CD4-positive, alpha-beta memory T cell (primary cell): Measurements from ENCODE around the gene XCR1. TPM values are rescaled to one million over a fixed set of nuclear protein-coding genes. Genes with fewer than 3 reads are reported as not detected.

Experiments
- CTCF ChIA-PET: fragments of 350-600 bp; sonication (Branson Sonifier 250); formaldehyde crosslinking; loops from one replicate; lab custom pipeline; 2021; ENCODE audit warnings: inconsistent platforms; ENCODE audit not compliant: partially characterized antibody; lab: Charles Lee
- POLR2A ChIA-PET: fragments of 350-600 bp; sonication (Branson Sonifier 250); formaldehyde crosslinking; loops from one replicate; lab custom pipeline; 2021; ENCODE audit not compliant: partially characterized antibody; lab: Charles Lee
- DNase-seq, 5 donors: peaks; one replicate each; pipeline versions ENCODE4 v3.0.0 to v3.0.0-alpha.2; 2020 to 2022; ENCODE audit warnings: mixed read lengths in 1 of 5
- H3K27ac ChIP-seq: one replicate; pipeline ENCODE4 v1.7.0; 2013; ENCODE audit warnings: low read depth, low read length
- H3K27me3 ChIP-seq: 2 replicates; pipeline ENCODE4 v1.7.0; 2013; ENCODE audit warnings: mild to moderate bottlenecking, low read length, moderate library complexity; ENCODE audit not compliant: insufficient read depth
- H3K36me3 ChIP-seq: 2 replicates; pipeline ENCODE4 v1.7.0; 2013; ENCODE audit warnings: mild to moderate bottlenecking, low read length, moderate library complexity; ENCODE audit not compliant: insufficient read depth
- H3K4me1 ChIP-seq: 2 replicates; pipeline ENCODE4 v1.7.0; 2013; ENCODE audit warnings: mild to moderate bottlenecking, low read length, moderate library complexity; ENCODE audit not compliant: insufficient read depth
- H3K4me3 ChIP-seq, 2 donors: one replicate each; pipeline ENCODE4 v1.7.0; 2013; ENCODE audit warnings: low read length in 2 of 2, mild to moderate bottlenecking in 1 of 2
- H3K9me3 ChIP-seq, 2 donors: one replicate each; pipeline ENCODE4 v1.7.0; 2013; ENCODE audit warnings: low read length in 2 of 2, control low read depth in 1 of 2; ENCODE audit not compliant: control insufficient read depth in 1 of 2
- H3K27ac Mint-ChIP-seq, 7 donors: one replicate each; pipeline ENCODE4 v1.8.0; 2020 to 2021; ENCODE audit warnings: mixed read lengths in 7 of 7, mild to moderate bottlenecking in 6 of 7, inconsistent platforms in 3 of 7, moderate library complexity in 3 of 7
- H3K27me3 Mint-ChIP-seq, 2 donors: one replicate each; pipeline ENCODE4 v1.8.0; 2020 to 2021; ENCODE audit warnings: mixed read lengths in 2 of 2
- H3K36me3 Mint-ChIP-seq, 2 donors: one replicate each; pipeline ENCODE4 v1.8.0; 2020 to 2021; ENCODE audit warnings: mixed read lengths in 2 of 2, inconsistent platforms in 1 of 2, mild to moderate bottlenecking in 1 of 2
- H3K4me1 Mint-ChIP-seq, 4 donors: one replicate each; pipeline ENCODE4 v1.8.0; 2020 to 2021; ENCODE audit warnings: mixed read lengths in 4 of 4, mild to moderate bottlenecking in 1 of 4
- H3K4me3 Mint-ChIP-seq, 8 donors: one replicate each; pipeline ENCODE4 v1.8.0; 2020 to 2021; ENCODE audit warnings: mixed read lengths in 8 of 8, mild to moderate bottlenecking in 7 of 8, moderate library complexity in 6 of 8, inconsistent platforms in 3 of 8
- H3K9me3 Mint-ChIP-seq, 8 donors: one replicate each; pipeline ENCODE4 v1.8.0; 2020 to 2021; ENCODE audit warnings: mixed read lengths in 8 of 8, mild to moderate bottlenecking in 5 of 8, inconsistent platforms in 3 of 8, moderate library complexity in 1 of 8
- intact Hi-C: fragments of 100-400 bp; cut with micrococcal nuclease; formaldehyde crosslinking; loops from one replicate; pipeline ENCODE4 v1.15.1; 2023
- polyA plus RNA-seq, 2 donors: library from polyadenylated mRNA; unstranded; fragments of 300-500 nt; fragmentation: Illumina TruSeq; gene quantifications; one replicate each; pipeline ENCODE4 v1.2.3, GENCODE V29; 2021
- total RNA-seq, 2 experiments: library from RNA; stranded (reverse); gene quantifications; one replicate each; pipeline ENCODE4 v1.2.3, GENCODE V29; 2021

The XCR1 gene
- total and polyA plus RNA-seq, 4 experiments from 2014 or later: not detected

DNA sequence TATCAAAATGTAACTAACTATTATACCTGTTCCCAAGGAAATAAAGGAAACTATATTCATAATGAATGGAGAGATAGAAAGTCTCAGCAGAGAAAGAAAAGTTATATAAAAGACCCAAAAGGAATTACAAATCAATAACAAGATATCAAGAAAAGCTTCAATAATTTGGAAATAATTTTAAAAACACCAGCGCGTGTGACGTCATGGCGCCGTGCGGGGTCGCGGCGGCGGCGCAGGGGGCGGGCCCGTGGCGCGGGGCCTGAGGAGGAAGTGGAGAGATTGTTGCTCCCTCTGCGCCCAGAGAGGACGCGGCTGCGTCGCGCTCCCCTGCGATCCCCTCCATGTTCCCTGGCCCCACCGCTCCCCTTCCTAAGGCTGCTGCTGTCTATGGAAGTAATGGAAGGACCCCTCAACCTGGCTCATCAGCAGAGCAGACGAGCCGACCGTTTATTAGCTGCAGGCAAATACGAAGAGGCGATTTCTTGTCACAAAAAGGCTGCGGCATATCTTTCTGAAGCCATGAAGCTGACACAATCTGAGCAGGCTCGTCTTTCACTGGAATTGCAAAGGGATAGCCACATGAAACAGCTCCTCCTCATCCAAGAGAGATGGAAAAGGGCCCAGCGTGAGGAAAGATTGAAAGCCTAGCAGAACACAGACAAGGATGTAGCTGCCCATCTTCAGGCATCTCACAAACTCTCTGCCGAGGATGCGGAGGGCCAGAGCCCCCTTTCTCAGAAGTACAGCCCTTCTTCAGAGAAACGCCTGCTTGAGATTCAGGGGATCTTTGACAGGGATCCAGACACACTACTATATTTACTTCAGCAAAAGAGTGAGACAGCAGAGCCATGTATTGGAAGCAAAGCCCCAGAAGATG lies 4.1 kb downstream of the XCR1 start:
- Mint-ChIP-seq H3K4me1 (peaks cover 0 to 4% (median 1%) of the 10 kb centered on the region in 4 donors), H3K27ac (no peak overlapping the region), H3K9me3 (peaks cover 0 to 10% (median 6%) of the 10 kb centered on the region in 8 donors), H3K36me3 (peaks cover 0 to 3% of the 10 kb centered on the region in 2 donors), H3K4me3 (no peak overlapping the region), H3K27me3 (no peaks in the 10 kb centered on the region)
- ChIA-PET POLR2A (no interaction called here), CTCF (interaction anchor here (0.9 to 1.4 kb wide), 2 partner anchors 8 to 55 kb away, joined by 3 read pairs; no protein-coding TSS in a partner anchor)
- DNase-seq: no peak
- intact Hi-C loops: no loop called here
- H3K27ac ChIP-seq: no peak overlapping the region
- H3K9me3 ChIP-seq: no peaks in the 10 kb centered on the region
- H3K4me3 ChIP-seq: no peak overlapping the region
- H3K27me3 ChIP-seq: no peaks in the 10 kb centered on the region
- no peaks in the 10 kb centered on the region for H3K4me1 ChIP-seq
- no peaks in the 10 kb centered on the region for H3K36me3 ChIP-seq

DNA sequence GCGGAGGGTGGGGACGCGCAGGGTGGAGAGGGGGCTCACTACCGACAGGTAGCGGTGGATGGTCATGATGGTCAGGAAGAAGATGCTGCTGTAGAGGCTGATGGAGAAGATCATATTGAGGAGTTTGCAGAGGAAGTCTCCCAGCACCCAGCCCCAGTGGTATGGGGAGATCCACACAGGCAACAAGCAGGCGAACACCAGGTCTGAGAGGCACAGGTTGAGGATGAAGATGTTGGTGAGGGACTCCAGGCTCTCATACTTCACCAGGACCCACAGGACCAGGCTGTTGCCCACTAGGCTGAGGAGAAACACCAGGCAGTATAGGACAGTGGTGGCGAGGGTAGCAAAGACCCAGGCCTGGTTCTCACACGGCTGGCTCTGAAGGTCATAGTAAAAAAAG lies 5.8 kb downstream of the XCR1 start:
- Histone ChIP-seq H3K9me3 (no peaks in the 10 kb centered on the region), H3K36me3 (no peaks in the 10 kb centered on the region), H3K4me3 (no peak overlapping the region), H3K4me1 (no peaks in the 10 kb centered on the region), H3K27me3 (no peaks in the 10 kb centered on the region), H3K27ac (no peak overlapping the region)
- intact Hi-C loops: no loop called here
- Mint-ChIP-seq H3K27ac (peak overlapping the region in 1 of 7 donors; percentile 79), H3K4me3 (no peak overlapping the region), H3K9me3 (no peaks in the 10 kb centered on the region), H3K4me1 (peaks cover 0 to 4% (median 1%) of the 10 kb centered on the region in 4 donors), H3K27me3 (no peaks in the 10 kb centered on the region), H3K36me3 (no peaks in the 10 kb centered on the region)
- DNase-seq: no peak
- POLR2A ChIA-PET: no interaction called here
- CTCF ChIA-PET: no interaction called here

DNA sequence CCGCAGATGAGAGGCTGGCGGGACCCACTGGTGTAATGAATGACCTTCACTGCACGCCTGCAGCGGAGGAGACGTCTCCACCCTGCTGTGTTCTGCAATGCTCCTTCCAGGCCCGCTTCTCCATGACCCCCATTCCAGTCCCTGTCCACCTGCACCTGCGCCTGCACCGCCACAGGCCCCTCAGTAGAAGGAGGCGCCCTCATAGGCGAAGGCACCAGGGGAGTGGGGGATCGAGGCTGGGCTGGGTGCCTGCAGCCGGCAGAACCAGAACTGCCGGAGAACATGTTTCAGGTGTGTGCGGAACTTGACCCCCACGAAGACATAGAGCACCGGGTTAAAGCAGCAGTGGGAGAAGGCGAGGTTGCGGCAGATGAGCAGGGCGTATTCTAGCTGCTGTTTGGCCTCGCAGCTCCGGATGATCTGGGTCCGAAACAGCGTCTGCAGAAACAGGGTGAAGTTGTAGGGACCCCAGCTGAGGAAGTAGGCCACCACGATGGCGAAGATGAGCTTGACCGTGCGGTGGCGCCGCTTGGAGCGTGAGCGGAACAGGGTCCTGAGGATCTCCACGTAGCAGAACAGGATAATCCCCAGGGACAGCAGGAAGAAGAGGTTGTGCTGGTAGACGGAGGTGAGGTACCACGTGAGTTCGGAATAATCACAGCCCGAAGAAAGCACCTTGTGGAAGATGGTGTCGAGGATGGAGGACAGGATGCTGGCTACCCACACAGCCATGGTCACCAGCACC lies 6.3 kb downstream of the XCR1 start:
- H3K27me3 Mint-ChIP-seq: no peaks in the 10 kb centered on the region
- H3K4me3 ChIP-seq: no peak overlapping the region
- no peak overlapping the region for H3K27ac ChIP-seq
- H3K4me1 Mint-ChIP-seq: peaks cover 0 to 4% (median 1%) of the 10 kb centered on the region in 4 donors
- CTCF ChIA-PET: no interaction called here
- H3K4me3 Mint-ChIP-seq: no peak overlapping the region
- no peaks in the 10 kb centered on the region for H3K27me3 ChIP-seq
- no peaks in the 10 kb centered on the region for H3K36me3 ChIP-seq
- DNase-seq: no peak
- intact Hi-C loops: no loop called here
- peak overlapping the region in 1 of 7 donors; percentile 79 for H3K27ac Mint-ChIP-seq
- no peaks in the 10 kb centered on the region for H3K36me3 Mint-ChIP-seq
- no peaks in the 10 kb centered on the region for H3K4me1 ChIP-seq
- POLR2A ChIA-PET: no interaction called here
- H3K9me3 Mint-ChIP-seq: no peaks in the 10 kb centered on the region
- H3K9me3 ChIP-seq: no peaks in the 10 kb centered on the region

DNA sequence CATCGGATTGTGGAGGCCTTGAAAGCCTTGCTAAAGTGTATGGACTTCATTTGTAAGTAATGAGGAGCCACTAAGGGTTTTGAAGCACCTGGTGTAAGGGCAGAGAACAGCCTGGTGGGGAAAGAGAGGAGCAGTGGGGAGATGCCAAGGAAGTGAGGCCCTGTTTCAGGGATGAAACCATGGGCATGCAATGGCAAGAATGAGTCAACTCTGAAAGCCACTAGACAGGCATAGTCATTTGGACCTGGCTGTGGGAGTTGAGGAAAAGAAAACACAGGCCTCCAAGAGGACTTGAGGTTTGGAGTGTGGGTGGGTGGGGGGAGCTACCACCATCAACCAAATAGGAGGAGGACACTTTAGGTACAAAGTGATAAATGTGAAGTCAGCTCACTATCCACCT lies 7.6 kb downstream of the XCR1 start:
- Mint-ChIP-seq H3K36me3 (no peaks in the 10 kb centered on the region), H3K27ac (no peak overlapping the region), H3K4me1 (peaks cover 0 to 4% (median 1%) of the 10 kb centered on the region in 4 donors), H3K27me3 (no peaks in the 10 kb centered on the region), H3K9me3 (no peaks in the 10 kb centered on the region), H3K4me3 (no peak overlapping the region)
- H3K9me3 ChIP-seq: no peaks in the 10 kb centered on the region
- ChIA-PET CTCF (interaction anchor here (1.2 kb wide), 1 partner anchor 58 kb away, joined by 3 read pairs; no protein-coding TSS in a partner anchor), POLR2A (no interaction called here)
- no peak overlapping the region for H3K4me3 ChIP-seq
- no peaks in the 10 kb centered on the region for H3K4me1 ChIP-seq
- H3K27me3 ChIP-seq: no peaks in the 10 kb centered on the region
- H3K36me3 ChIP-seq: no peaks in the 10 kb centered on the region
- DNase-seq: no peak
- intact Hi-C loops: no loop called here
- no peak overlapping the region for H3K27ac ChIP-seq

DNA sequence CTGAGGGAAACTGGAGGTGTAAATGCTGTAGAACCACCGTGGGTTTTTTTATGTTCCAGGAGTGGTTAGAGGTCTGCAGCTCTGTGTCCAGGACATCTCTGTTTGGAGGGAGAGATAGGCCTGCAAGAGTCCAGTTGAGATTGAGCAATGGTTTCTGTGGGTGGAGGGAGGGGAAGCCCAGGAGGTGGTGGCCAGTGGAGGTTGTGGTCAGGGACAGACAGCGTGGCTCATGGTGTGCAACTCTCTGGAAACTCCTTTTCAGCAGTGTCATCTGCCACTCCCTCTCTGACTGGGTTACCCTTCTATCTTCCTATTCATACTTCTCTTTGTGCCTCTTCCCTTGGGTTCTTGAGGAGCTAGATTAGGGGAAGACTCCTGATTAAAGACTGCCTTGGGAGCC lies 9.6 kb downstream of the XCR1 start:
- Histone ChIP-seq H3K27ac (no peak overlapping the region), H3K4me1 (no peaks in the 10 kb centered on the region), H3K27me3 (no peaks in the 10 kb centered on the region), H3K9me3 (no peaks in the 10 kb centered on the region), H3K36me3 (no peaks in the 10 kb centered on the region), H3K4me3 (no peak overlapping the region)
- Mint-ChIP-seq H3K4me3 (no peak overlapping the region), H3K36me3 (no peaks in the 10 kb centered on the region), H3K4me1 (peaks cover 0 to 4% (median 1%) of the 10 kb centered on the region in 4 donors), H3K9me3 (no peaks in the 10 kb centered on the region), H3K27ac (no peak overlapping the region), H3K27me3 (no peaks in the 10 kb centered on the region)
- CTCF ChIA-PET: interaction anchor here (1.4 kb wide), 2 partner anchors 25 to 61 kb away, joined by 3 read pairs; no protein-coding TSS in a partner anchor
- intact Hi-C loops: no loop called here
- POLR2A ChIA-PET: no interaction called here
- DNase-seq: no peak

DNA sequence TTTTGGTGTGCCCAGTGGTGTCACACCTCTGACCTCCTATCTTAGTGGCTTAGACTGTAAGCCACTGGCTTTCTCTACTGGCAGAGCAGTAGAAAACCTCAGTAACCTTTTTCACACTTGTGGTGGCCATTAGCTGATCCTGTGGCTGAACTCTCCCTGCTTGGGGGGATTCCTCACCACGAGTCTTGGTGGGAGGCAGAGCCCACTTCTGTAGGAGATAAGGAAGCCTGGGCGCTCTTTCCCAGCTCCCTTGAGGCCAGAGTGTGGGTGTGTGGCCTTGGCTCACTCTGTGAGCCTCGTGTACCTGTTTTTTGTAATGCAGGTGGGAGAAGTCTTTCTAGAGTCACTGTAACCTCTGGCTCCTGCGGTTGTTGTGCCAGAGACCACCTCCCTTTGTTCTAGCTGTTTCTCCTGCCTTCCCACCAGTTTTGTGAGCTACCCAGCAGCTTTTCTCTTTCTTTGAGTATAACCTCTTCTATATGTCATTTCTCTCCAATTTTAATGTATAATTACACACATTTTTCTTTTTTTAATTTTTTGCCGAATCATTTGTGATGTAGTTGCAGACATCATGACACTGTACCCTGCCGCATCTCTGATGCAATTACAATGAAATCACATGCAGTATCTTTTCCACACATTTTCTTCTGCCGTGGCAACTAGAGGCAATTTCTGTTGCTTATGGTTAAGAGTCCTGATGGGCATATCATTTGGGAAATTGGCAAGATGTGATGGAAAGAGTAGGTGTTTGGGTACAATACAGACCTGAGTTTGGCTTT lies 13.8 kb downstream of the XCR1 start:
- H3K4me1 Mint-ChIP-seq: peaks cover 0 to 2% (median under 1%) of the 10 kb centered on the region in 4 donors
- no peak overlapping the region for H3K4me3 Mint-ChIP-seq
- no peaks in the 10 kb centered on the region for H3K9me3 ChIP-seq
- no peak overlapping the region for H3K27ac ChIP-seq
- ChIA-PET CTCF (no interaction called here), POLR2A (interaction anchor here (0.7 kb wide), 1 partner anchor 18 kb away, joined by 3 read pairs; the partner anchor contains the start of gene FYCO1)
- intact Hi-C loops: no loop called here
- H3K4me1 ChIP-seq: no peaks in the 10 kb centered on the region
- no peaks in the 10 kb centered on the region for H3K9me3 Mint-ChIP-seq
- no peaks in the 10 kb centered on the region for H3K27me3 ChIP-seq
- no peak overlapping the region for H3K4me3 ChIP-seq
- no peaks in the 10 kb centered on the region for H3K27me3 Mint-ChIP-seq
- no peaks in the 10 kb centered on the region for H3K36me3 ChIP-seq
- H3K27ac Mint-ChIP-seq: peak overlapping the region in 2 of 7 donors; percentile 15 to 42
- H3K36me3 Mint-ChIP-seq: no peaks in the 10 kb centered on the region
- DNase-seq: no peak
